ENCODE measurements around the gene AKT1. TPM values are rescaled to one million over a fixed set of nuclear protein-coding genes. Genes with fewer than 3 reads are reported as not detected.

Gene AKT1
- polyA plus RNA-seq, 2 donors: 62.6 to 62.9 TPM

DNA sequence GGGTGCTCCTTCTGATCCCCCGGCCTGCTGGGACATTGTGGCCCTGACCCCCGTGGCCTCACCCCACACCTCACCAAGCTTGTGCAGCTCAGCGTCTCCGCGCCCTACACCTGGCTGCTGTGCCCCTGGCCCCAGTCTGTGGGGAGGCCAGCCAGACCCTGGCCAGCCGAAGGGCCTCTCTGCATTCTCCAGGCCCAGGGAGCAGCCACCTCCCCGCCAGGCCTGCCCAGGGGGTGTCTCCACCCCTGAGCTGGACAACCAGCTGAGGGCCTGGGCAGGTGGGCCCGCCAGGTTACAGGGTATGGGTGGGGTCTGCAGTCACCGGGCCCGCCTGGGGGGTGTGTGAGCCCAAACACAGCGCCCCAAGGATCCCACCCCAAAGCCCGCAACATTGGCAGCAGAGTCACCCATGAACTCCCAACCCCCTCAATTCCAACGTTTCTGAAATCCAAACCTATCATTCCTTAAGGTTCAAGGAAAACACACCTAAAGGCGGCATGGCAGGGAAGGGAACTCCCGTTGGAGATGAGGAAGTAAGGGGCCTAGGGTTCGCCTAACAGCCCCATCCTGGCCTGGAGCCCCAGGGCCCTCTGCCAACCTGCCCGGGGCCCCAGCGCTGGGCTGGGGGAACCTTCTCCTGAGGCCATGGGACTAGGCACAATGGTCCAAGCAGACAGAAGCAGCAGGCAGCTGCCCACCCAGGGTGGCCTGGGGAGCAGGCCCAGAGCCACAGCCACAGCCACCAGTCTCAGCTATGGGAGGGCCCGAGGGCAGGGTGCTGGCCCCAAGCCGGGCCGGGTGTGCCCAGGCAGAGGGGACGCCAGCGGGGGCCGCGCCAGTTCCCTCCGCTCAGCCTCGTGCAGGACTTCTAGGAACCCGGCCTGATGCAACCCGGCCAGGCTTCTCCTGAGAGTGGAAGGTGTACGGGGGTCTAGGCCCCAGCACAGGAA is 8.5 kb downstream of the AKT1 start:
- H3K9me3 ChIP-seq (ENCODE audit: control insufficient read depth in 2 of 2, insufficient read depth in 1 of 2, low read depth in 1 of 2, low read length in 1 of 2): no peaks in the 10 kb centered on the region
- H3K4me3 ChIP-seq (ENCODE audit: low read depth in 1 of 2, low read length in 2 of 2): no peak overlapping the region
- no peaks in the 10 kb centered on the region for H3K27me3 ChIP-seq (ENCODE audit: control insufficient read depth in 1 of 2, insufficient read depth in 2 of 2, low read length in 2 of 2)
- H3K27ac ChIP-seq (ENCODE audit: low read depth in 2 of 2, low read length in 1 of 2): no peak overlapping the region
- H3K4me1 ChIP-seq (ENCODE audit: control insufficient read depth in 2 of 2, insufficient read depth in 2 of 2, low read length in 1 of 2): peaks cover 7 to 24% of the 10 kb centered on the region in 2 donors
- peaks cover 0 to 37% of the 10 kb centered on the region in 2 donors for H3K36me3 ChIP-seq (ENCODE audit: control insufficient read depth in 2 of 2, insufficient read depth in 2 of 2, low read length in 1 of 2)
- 68 to 70% methylated on average over 30 of the region's 30 CpGs for WGBS, 2 donors

DNA sequence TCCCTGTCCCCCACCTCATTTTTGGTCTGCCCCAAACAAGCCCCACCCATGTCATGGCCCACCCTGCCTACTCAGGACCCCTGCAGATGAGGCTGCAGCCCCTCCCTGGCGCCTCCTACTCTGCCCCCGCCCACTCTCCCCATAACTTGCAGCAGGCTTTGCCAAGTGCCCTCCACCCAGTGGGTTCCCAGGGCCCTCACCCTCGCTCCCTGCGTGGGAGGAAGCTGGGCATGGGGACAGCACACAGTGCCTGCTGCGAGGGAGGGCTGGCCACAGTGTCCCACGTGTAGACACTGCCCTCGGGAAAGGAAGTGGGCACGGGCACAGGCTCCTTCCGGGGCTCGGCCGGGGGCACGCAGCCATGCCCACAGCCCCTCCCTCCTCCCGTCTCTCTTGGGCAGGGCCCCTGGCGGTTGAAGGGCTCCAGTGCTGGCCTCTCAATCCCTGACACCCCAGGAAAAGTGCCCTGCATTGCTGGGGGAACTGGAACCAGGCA is 9.4 kb downstream of the AKT1 start:
- Histone ChIP-seq H3K9me3 (ENCODE audit: control insufficient read depth in 2 of 2, insufficient read depth in 1 of 2, low read depth in 1 of 2, low read length in 1 of 2) (no peaks in the 10 kb centered on the region), H3K36me3 (ENCODE audit: control insufficient read depth in 2 of 2, insufficient read depth in 2 of 2, low read length in 1 of 2) (peaks cover 0 to 34% of the 10 kb centered on the region in 2 donors), H3K27ac (ENCODE audit: low read depth in 2 of 2, low read length in 1 of 2) (no peak overlapping the region), H3K4me3 (ENCODE audit: low read depth in 1 of 2, low read length in 2 of 2) (no peak overlapping the region), H3K4me1 (ENCODE audit: control insufficient read depth in 2 of 2, insufficient read depth in 2 of 2, low read length in 1 of 2) (peaks cover 6 to 20% of the 10 kb centered on the region in 2 donors), H3K27me3 (ENCODE audit: control insufficient read depth in 1 of 2, insufficient read depth in 2 of 2, low read length in 2 of 2) (no peaks in the 10 kb centered on the region)
- 38 to 40% methylated on average over 8 to 13 of the region's 14 CpGs for WGBS, 2 donors

GRCh38 chr14:104785708-104786080 is 9.9 kb downstream of the AKT1 start:
- H3K36me3 ChIP-seq (ENCODE audit: control insufficient read depth in 2 of 2, insufficient read depth in 2 of 2, low read length in 1 of 2): peaks cover 0 to 32% of the 10 kb centered on the region in 2 donors
- H3K27ac ChIP-seq (ENCODE audit: low read depth in 2 of 2, low read length in 1 of 2): no peak overlapping the region
- peaks cover 6 to 17% of the 10 kb centered on the region in 2 donors for H3K4me1 ChIP-seq (ENCODE audit: control insufficient read depth in 2 of 2, insufficient read depth in 2 of 2, low read length in 1 of 2)
- H3K4me3 ChIP-seq (ENCODE audit: low read depth in 1 of 2, low read length in 2 of 2): no peak overlapping the region
- 83 to 86% methylated on average over 13 of the region's 13 CpGs for WGBS, 2 donors
- no peaks in the 10 kb centered on the region for H3K9me3 ChIP-seq (ENCODE audit: control insufficient read depth in 2 of 2, insufficient read depth in 1 of 2, low read depth in 1 of 2, low read length in 1 of 2)
- H3K27me3 ChIP-seq (ENCODE audit: control insufficient read depth in 1 of 2, insufficient read depth in 2 of 2, low read length in 2 of 2): no peaks in the 10 kb centered on the region

DNA sequence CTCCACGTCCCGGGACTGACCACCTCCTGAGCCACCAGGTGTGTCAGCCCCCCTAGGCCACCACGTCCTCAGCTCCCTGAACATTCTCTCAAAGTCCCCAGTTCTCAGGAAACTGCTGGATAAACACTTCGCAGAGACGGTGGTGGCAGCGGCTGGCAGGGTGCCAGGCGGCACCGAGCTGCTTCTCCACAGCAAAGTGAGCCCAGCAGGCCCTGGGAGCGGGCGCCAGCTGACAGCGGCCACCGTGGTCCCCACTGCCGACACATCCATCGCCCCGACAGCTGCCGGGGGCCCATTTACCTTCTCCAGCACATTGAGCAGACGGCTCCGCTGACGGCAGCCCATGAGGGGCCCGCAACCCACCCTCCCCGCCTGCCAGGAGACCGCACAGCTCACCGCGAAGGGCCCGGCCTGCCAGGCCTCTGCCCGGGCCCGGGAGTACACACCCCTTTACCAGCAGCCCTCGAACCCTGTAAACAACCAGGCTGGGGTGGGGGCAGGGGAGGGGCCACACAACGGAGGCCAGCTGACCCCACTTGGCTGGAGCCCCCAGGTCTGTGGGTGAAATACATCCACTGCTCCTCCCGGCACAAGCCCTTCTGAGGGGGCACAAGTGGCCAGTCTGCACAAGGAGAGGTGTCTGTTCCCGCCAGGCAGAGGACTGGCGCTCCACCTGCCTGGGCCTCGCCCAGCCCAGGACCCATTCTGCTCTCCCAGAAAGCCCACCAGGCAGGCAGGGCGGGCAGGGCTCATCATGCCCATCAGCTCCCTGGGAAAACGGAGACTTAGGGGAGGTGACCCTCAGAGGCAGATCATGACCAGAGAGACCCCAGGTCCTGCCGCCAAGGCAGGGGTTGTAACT is 10.5 kb downstream of the AKT1 start:
- Histone ChIP-seq H3K27ac (ENCODE audit: low read depth in 2 of 2, low read length in 1 of 2) (no peak overlapping the region), H3K36me3 (ENCODE audit: control insufficient read depth in 2 of 2, insufficient read depth in 2 of 2, low read length in 1 of 2) (peaks cover 0 to 31% of the 10 kb centered on the region in 2 donors), H3K4me1 (ENCODE audit: control insufficient read depth in 2 of 2, insufficient read depth in 2 of 2, low read length in 1 of 2) (peaks cover 6 to 13% of the 10 kb centered on the region in 2 donors), H3K27me3 (ENCODE audit: control insufficient read depth in 1 of 2, insufficient read depth in 2 of 2, low read length in 2 of 2) (no peaks in the 10 kb centered on the region), H3K4me3 (ENCODE audit: low read depth in 1 of 2, low read length in 2 of 2) (no peak overlapping the region), H3K9me3 (ENCODE audit: control insufficient read depth in 2 of 2, insufficient read depth in 1 of 2, low read depth in 1 of 2, low read length in 1 of 2) (no peaks in the 10 kb centered on the region)
- WGBS, 2 donors: 69 to 71% methylated on average over 35 to 36 of the region's 36 CpGs

- peaks cover 6 to 11% of the 10 kb centered on the region in 2 donors for H3K4me1 ChIP-seq (ENCODE audit: control insufficient read depth in 2 of 2, insufficient read depth in 2 of 2, low read length in 1 of 2)
- no peaks in the 10 kb centered on the region for H3K9me3 ChIP-seq (ENCODE audit: control insufficient read depth in 2 of 2, insufficient read depth in 1 of 2, low read depth in 1 of 2, low read length in 1 of 2)
- no peaks in the 10 kb centered on the region for H3K27me3 ChIP-seq (ENCODE audit: control insufficient read depth in 1 of 2, insufficient read depth in 2 of 2, low read length in 2 of 2)
- H3K27ac ChIP-seq (ENCODE audit: low read depth in 2 of 2, low read length in 1 of 2): no peak overlapping the region
- WGBS, 2 donors: 76 to 79% methylated on average over 9 of the region's 9 CpGs
- peaks cover 0 to 31% of the 10 kb centered on the region in 2 donors for H3K36me3 ChIP-seq (ENCODE audit: control insufficient read depth in 2 of 2, insufficient read depth in 2 of 2, low read length in 1 of 2)
- no peak overlapping the region for H3K4me3 ChIP-seq (ENCODE audit: low read depth in 1 of 2, low read length in 2 of 2)
These were observed 11.4 kb downstream of the AKT1 start for GRCh38 chr14:104784218-104784568.

- peaks cover 0 to 26% of the 10 kb centered on the region in 2 donors for H3K36me3 ChIP-seq (ENCODE audit: control insufficient read depth in 2 of 2, insufficient read depth in 2 of 2, low read length in 1 of 2)
These were observed 11.9 kb downstream of the AKT1 start for GRCh38 chr14:104783484-104784217.

GRCh38 chr14:104782808-104783139 is 12.8 kb downstream of the AKT1 start:
- peaks cover 4 to 10% of the 10 kb centered on the region in 2 donors for H3K4me1 ChIP-seq (ENCODE audit: control insufficient read depth in 2 of 2, insufficient read depth in 2 of 2, low read length in 1 of 2)
- H3K9me3 ChIP-seq (ENCODE audit: control insufficient read depth in 2 of 2, insufficient read depth in 1 of 2, low read depth in 1 of 2, low read length in 1 of 2): no peaks in the 10 kb centered on the region
- no peaks in the 10 kb centered on the region for H3K27me3 ChIP-seq (ENCODE audit: control insufficient read depth in 1 of 2, insufficient read depth in 2 of 2, low read length in 2 of 2)
- H3K27ac ChIP-seq (ENCODE audit: low read depth in 2 of 2, low read length in 1 of 2): no peak overlapping the region
- peaks cover 0 to 24% of the 10 kb centered on the region in 2 donors for H3K36me3 ChIP-seq (ENCODE audit: control insufficient read depth in 2 of 2, insufficient read depth in 2 of 2, low read length in 1 of 2)
- WGBS, 2 donors: 83 to 89% methylated on average over 12 to 13 of the region's 13 CpGs
- no peak overlapping the region for H3K4me3 ChIP-seq (ENCODE audit: low read depth in 1 of 2, low read length in 2 of 2)

More at GRCh38 chr14:104783484-104784217, 11.9 kb downstream of the AKT1 start:
- 70 to 84% methylated on average over 16 of the region's 16 CpGs for WGBS, 2 donors
- no peaks in the 10 kb centered on the region for H3K9me3 ChIP-seq (ENCODE audit: control insufficient read depth in 2 of 2, insufficient read depth in 1 of 2, low read depth in 1 of 2, low read length in 1 of 2)
- peaks cover 5 to 13% of the 10 kb centered on the region in 2 donors for H3K4me1 ChIP-seq (ENCODE audit: control insufficient read depth in 2 of 2, insufficient read depth in 2 of 2, low read length in 1 of 2)
- H3K27ac ChIP-seq (ENCODE audit: low read depth in 2 of 2, low read length in 1 of 2): no peak overlapping the region
- no peaks in the 10 kb centered on the region for H3K27me3 ChIP-seq (ENCODE audit: control insufficient read depth in 1 of 2, insufficient read depth in 2 of 2, low read length in 2 of 2)
- H3K4me3 ChIP-seq (ENCODE audit: low read depth in 1 of 2, low read length in 2 of 2): no peak overlapping the region

- Histone ChIP-seq H3K36me3 (ENCODE audit: control insufficient read depth in 2 of 2, insufficient read depth in 2 of 2, low read length in 1 of 2) (peaks cover 0 to 22% of the 10 kb centered on the region in 2 donors), H3K27ac (ENCODE audit: low read depth in 2 of 2, low read length in 1 of 2) (no peak overlapping the region), H3K27me3 (ENCODE audit: control insufficient read depth in 1 of 2, insufficient read depth in 2 of 2, low read length in 2 of 2) (no peaks in the 10 kb centered on the region), H3K4me3 (ENCODE audit: low read depth in 1 of 2, low read length in 2 of 2) (no peak overlapping the region), H3K9me3 (ENCODE audit: control insufficient read depth in 2 of 2, insufficient read depth in 1 of 2, low read depth in 1 of 2, low read length in 1 of 2) (no peaks in the 10 kb centered on the region), H3K4me1 (ENCODE audit: control insufficient read depth in 2 of 2, insufficient read depth in 2 of 2, low read length in 1 of 2) (peaks cover 2 to 8% of the 10 kb centered on the region in 2 donors)
- WGBS, 2 donors: 89 to 90% methylated on average over 27 to 28 of the region's 28 CpGs
These were observed 13.3 kb downstream of the AKT1 start for GRCh38 chr14:104782086-104782807.
